Urothelium cell line (cell line): ENCODE data around the gene CRYGN.

Source experiments
- DNase-seq: peaks from one replicate; pipeline ENCODE4 v3.0.0; 2011; ENCODE audit warnings: low spot score, mixed read lengths
- FAIRE-seq: peaks from 2 replicates; lab custom pipeline; 2011; peaks lifted over from hg19 to GRCh38; lab: Jason Lieb, UNC

Gene CRYGN

DNA sequence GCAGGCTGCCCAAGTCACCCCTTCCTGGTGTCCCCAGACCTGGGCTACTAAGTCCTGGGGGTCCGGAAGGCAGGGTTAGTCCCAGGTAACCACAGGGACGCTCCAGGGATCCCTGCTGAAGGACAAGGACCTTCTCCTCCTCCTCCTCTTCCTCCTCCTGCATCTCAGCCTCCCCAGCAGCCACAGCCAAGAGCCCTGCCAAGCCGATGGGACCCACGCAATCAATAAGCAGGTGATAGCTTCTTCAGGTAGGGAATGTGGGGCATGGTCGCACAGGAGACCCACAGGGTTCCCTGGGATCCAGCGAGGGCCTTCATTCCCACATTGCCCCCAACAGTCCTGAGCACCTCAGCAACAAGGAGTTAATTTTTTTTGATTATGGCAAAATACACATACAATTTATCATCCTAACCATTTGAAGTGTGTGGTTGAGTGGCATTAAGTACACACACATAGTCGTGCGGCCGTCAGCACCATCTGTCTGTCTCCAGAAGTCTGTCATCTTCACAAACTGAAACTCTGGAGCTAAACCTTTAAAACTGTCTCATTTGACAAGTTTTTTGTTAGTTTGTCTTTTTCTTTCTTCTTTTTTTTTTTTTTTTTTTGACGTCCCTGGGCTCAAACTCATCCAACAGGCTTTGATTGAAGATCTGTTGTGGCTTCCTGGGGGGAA is 12.1 kb downstream of the CRYGN start:
- FAIRE-seq, result no peak
- no peak for DNase-seq

DNA sequence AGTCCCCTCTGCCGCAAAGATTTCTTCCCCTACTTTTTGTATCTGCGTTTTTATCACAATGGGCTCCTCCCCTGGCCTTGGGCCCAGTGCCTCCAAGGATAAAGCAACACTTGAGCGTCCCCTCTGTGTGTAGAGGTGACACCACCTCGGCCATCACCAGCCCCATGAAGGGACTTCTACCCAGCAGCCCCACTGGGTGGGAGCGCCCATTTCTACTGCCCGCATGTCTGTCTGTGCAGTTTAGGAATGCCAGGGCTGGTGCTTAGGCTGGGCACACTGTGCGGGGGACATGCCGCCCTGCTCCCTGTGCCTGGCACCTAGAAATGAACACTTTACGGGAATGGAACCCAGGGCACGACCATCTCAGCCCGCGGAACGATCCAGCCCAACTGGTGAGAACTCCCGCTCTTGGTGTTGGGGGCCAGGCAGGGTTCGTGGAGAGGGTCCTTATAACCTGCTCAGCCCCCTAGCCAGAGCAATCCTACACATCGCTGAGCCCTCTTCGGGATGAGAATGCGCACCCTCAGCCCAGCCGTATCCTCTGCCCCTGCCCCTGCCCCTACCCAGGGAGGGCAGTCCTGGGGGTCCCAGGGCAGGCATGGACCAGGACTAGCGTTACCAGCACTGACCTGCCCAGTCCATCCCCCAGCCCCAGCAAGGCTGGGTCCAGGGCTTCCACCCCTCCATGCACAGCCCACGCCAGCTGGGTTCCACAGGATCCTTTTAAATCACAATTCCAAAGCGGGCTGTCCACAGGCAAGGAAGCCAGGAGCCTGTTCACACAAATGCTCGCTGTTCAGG is 12.8 kb downstream of the CRYGN start:
- DNase-seq, result no peak
- no peak for FAIRE-seq

DNA sequence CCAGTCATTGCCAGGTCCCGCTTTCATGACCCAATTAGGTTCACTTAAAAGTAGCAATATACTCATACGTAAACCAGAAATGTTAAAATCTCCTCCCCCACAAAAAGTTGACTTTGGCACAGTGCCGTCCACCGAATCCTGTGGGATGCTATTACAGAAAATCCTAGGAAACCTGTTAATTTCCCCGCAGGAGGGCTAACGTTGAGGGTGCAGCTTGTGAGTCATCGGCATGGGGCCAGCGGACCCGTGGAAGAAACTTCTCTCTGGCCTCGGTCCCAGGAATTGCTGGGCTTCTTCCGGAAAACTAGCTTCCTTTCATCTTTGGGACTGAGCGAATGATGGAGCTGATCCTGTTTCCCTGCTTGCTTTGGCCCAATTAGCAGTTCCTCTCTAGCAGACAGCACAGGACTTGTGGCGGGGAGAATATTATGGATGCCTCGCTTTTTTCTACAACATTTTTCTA is 13.5 kb downstream of the CRYGN start:
- no peak for FAIRE-seq
- peak; percentile 61 for DNase-seq

DNA sequence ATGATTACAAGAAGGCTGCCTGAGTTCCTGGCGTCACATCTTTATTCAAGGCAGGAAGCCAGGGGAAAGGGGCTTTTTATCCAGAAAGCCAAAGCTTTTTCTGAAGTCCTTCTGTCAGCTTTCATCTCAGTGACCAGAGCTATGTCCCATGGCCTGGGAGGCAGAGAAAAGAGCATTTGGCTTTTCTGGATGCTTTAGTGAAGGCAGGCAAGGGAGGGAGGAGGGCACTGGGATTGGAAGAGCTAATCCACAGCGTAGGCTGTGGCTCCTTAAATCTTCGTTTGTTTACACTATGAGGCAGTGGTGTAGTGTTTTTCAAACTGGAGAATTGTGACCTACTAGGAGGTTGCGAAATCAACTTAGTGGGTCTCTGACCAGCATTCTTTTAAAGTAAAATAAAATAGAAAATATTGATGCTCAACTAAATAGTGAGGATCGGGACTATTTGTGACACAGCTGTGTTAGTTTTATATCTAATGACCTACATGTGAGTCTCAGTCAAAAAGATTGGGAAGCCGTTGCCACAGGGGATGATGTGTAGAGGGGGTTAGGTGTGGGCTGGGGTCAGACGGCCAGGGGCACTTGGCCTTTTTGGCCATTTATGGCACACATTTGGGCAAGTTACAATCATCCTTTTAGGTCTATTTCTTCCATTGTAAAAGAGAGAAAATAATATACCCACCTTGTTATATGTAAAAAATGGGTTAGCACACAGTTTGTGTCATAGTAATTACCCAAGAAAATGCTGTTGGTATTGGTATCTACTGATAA is 14.1 kb downstream of the CRYGN start:
- FAIRE-seq (no peak), DNase-seq (no peak)

DNA sequence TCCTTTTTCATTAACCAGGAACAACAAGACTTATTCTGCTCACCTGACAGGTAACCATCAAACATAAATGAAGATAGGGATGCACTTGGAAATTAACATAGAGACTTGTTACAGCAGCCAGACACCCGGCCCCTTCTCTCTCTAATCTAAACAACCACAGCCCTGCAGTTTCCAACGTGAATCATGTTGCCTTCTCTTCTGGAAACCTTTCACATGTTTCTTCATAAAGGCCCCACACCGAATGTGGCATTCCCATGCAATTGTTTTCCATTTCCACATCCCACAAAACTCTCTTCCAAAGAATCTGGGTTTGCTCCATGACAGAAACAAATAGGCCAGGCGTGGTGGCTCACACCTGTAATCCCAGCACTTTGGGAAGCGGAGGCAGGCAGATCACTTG is 15.1 kb downstream of the CRYGN start:
- no peak for DNase-seq
- FAIRE-seq, result no peak

DNA sequence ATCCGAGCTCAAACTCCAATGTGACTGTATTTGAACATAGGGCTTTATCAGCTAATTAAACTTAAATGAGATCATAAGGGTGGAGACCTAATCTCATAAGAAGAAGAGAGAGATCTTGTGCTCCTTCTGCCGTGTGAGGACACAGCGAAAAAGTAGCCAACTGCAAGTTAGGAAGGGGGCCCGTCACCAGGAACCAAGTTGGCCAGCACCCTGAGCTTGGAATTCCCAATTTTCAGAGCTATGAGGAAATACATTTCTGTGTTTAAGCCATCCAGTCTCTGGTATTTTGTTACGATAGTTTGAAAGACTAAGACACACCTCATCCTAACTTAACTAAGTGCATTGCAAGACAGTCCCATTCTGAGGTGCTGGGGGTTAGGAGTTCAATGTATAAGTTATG is 16.0 kb downstream of the CRYGN start:
- no peak for FAIRE-seq
- DNase-seq, result no peak

DNA sequence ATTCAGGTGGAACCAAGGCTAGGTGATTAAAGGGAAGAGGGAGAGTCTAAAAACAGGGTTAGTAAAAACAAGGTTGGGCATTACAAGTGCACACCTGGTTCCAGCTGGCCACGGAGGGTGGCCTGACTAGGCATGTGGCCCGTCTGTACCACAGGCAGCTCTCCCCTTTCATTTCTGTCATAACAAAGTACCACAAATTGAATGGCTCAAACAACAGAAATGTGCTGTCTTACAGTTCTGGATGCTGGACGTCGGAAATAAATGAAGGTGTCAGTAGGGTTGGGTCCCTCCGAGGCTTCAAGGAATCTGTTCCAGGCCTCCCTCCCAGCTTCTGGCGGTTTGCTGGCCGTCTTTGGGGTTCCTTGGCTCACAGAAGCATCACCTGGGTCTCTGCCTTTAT is 16.7 kb downstream of the CRYGN start:
- FAIRE-seq (no peak), DNase-seq (no peak)

DNA sequence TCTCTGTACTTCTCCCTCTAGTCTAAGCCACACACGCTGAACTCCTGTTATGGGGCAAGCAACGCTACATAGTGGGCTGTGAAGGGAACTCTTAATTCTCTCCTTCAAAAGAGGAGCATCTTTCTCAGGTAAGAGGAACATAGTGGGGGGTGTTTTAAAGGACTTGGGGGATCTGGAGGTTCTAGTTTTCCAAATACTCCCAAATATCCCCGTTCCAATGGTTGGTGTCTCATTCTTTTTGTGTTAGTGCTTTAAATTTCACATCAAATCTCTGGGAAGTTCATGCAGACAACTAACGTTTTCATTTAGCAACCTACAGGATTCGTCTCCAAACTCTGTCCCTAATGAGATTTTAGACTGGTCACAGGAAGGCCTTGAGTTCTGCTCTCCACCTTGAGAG is 17.7 kb downstream of the CRYGN start:
- FAIRE-seq (no peak), DNase-seq (no peak)

DNA sequence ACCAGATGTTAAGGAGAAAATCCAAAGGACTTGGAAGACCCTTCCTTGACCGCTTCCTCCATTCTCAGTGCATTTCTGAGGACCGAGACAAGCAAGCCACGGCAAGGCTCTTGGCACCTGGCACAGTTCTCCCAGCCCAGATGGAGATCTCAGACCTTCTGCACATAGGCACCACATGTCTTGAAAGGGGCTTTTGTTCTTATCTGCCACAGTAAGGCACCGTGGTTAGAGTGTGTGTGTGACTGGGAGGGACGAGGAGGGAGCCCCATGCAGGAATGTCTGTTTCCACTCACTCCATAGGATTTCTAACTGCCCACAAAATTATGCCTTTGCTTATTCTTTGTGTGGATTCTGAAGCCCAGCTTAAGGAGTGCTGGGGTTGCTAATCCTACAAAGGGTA is 19.8 kb downstream of the CRYGN start:
- no peak for DNase-seq
- FAIRE-seq, result no peak

DNA sequence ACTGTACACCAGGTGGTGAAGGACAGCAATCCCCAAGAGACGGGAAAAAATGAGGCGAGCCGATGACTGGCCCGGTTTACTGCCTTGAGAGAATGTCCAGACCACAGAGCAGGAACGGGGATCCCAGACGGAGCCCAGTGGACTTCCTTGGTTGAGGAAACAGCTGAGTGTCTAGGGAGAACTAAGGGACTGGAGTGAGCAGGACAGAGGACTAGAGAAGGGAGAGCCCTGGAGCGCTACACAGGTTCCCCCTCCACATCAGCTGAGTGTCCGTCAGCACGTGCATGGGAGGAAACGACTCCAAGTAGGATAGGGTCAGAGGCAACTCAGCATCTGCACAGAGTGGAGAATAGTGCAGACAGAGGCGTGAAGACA is 23.0 kb downstream of the CRYGN start:
- FAIRE-seq (no peak), DNase-seq (no peak)

DNA sequence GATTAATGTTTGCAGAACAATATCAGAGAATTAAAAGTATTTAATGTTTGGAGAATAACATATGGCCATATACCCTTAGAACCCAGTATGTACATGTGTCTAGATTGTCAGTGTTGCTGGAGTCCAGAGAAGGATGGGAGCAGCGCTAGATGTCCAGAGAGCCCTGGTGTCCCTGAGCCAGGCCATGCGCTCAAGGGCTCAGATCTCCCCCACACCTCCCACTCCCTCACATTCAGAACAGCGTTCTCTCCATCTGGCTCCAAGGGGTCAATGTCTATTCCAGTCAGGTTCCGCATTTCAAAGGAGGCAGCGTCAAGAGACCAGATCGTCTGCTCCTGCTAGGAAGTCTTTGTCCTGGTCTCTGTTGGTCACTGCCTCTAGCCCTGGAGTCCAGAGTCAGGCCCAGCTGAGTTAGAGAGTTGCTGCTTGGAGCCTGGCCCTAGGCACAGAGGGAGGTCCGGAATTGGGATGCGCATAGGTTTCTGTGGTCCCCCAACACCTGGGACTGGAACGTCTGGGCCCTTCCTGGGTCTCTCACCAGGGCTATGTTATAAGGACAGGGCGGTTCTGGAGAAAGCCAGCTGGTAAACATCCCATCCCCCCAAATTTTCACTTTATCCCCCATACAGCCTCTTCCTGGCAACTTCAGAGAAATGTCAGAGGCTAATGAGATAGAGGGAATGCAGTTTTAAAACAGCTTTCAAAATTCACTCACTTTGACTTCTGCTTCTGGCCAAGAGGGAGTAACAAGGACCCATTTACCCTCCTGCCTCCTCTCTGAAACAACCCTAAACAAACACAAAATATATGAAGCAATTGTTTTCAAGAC is 23.6 kb downstream of the CRYGN start:
- FAIRE-seq, result no peak
- no peak for DNase-seq

DNA sequence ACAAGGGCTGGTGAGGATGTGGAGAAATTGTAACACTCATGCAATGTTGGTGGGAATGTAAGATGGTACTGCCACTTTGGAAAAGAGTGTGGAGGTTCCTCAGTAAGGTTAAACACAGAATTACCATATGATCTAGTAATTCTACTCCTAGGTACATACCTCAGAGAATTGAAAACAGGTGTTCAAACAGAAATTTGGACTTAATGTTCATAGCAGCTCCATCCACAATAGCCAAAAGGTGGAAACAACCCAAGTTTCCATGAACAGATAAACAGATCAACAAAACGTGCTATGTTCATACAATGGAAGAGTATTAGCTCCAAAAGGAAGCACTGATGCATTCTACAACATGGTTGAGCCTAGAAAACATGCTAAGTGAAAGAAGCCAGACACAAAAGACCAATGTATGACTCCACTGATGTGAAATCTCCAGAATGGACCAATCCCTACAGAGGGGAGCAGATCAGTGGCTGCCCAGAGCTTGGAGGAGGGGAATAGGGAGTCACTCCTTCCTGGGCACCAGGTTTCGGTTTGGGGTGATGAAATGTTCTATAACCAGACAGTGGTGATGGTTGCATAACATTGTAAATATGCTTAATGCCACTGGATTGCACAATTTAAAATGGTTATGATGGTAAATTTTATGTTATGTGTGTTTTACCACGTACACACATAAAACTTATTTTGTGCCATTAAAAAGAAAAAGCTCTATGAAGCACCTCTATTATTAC is 24.4 kb downstream of the CRYGN start:
- FAIRE-seq (no peak), DNase-seq (no peak)

DNA sequence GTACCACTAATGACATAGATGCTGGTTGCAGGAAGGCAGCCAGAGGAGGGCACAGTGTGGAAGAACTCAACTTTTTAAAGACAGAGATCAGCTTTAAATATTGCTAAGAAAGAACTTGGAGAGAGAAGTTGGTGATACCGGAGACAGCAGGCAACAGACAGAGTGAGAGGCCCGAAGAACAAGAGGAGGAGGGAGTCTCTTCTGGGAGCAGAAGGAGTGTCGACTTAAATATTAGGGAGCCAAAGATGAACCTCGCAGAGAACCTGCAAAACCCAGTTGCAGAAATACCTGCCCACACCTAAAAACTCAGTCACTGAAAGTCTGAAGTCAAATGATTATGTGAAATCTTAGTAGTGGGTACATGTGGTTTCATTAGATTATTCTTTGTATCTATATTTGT is 26.7 kb downstream of the CRYGN start:
- FAIRE-seq (no peak), DNase-seq (no peak)

DNA sequence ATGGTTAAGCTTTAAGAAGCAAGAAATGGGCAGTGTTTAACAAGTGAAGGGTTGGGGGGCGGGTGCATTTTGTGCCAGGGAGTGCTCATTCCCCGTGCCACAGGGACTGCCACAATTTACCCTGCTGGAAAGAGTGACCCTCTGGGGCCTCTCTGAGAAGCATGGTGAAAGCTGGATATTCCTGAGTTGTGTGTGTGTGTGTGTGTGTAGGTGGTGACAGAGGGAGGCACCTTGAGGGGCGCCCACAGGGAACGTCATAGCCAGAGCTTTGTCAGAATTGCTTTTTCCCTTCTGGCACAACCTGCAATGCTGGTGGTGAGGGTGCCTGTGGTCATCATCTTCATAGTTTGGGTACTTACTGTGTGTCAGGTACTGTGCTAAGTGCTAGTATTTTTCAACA is 27.6 kb downstream of the CRYGN start:
- FAIRE-seq (no peak), DNase-seq (no peak)

DNA sequence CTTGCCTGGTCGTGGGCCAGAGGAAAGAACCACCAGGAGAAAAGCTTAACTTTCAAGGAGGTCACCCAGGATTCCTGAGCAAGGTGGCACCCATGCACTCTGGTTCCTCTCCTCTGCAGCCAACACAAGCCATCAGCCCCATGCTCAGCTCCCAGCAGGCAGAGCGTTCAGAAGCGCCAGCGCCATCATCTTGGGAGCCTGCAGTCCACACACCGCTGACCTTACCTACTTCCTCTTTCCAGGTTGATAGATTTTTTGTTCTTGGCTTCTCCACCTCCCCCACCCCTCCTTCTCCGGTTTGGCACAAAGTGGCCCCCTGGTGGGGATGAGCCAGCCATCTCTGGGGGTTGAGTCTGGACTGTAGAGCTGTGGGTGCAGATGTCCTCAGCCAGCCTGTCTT is 28.4 kb downstream of the CRYGN start:
- FAIRE-seq (no peak), DNase-seq (no peak)

DNA sequence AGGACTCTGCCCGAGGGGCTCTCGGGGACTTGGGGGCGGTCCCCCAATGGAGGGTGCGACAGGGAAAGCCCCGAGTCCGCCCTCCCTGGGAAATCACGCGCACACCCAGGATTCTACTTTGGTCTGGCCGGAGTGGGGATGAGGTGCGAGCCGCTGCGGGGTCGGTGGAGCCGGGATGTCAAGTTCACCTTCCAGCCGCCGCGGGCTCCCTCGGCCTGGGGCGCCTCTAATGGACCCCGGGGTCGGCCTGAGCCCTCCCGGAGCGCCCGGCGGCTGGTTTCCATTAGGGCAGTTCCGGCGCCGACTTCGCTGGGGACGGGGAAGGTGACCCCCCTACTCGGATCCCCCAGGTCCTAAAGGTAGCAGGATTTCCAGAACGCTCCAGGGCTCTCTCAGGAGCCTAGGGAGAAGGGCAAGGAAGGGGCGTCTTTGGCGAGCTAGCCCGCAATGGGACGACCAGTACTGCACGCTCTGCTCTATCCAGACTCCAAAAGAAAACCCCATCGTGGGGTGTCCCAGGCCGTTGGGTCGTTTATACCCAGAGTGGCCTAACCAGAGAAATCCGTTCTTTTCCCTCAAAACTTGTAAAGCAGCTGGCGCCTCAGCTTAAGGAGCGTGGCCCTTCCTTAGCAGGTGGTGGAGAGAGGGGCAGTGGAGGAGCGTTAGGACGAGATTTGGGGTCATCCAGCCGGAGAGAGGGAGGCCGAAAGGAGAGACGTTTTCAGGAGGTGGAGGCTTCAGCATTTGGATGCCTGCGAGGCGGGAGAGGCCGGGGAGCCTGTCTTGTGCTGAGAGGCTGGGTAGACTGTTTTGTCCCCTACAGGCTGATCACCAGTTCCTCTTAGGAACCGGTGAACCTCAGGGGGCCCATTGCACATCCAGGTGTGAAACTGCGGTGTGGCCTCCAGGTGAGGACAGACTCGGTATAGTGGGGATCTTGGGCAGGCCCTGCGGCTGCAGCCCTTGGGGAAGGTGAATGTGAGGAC is 29.2 kb downstream of the CRYGN start:
- peak; percentile 19 for DNase-seq
- no peak for FAIRE-seq

DNA sequence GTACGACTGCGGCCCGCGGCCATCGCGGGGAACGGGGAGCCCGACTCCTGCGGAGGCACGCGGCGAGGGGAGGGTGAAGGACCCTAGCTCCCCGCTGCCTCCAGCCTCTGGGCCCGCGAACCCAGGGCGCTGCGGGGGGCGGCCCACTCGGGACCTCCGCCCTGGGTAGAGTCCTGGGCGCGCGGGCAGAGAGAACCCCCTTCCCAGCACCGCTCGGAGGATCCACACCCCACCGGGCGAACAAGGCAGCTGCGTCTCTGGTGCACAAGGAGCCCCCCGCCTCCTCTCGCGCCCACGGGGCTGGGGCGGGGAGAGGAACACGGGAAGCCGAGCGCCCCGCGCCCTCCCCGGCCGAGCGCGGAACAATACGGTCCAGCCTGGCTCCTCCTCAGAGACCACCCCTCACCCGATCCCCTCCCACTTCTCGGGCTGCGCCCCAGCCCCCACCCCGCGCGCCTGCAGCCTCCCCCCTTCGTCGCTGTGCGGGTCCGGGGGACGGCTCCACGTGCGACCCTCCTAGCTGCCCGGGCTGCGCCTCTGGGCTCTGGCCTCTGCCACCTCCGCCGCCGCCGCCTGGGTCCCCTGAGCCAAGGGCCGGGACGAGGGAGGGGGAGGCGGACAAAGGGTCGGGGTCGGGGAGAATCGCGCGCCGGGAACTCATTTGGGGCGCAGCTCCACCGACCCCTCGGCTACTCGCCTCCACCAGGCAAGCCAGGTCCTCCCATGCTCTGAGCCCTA is 30.1 kb downstream of the CRYGN start, which contains the start of gene WDR86:
TSS of gene WDR86 (minus strand) at position 372 of the 738 bp plus-strand sequence. CDS start 449 bp downstream, outside the sequence.
- FAIRE-seq (no peak), DNase-seq (no peak)
